MCF 10A (cell line): ENCODE data around the gene TLL2. TPM values are rescaled to one million over a fixed set of nuclear protein-coding genes. Genes with fewer than 3 reads are reported as not detected.
A peak's percentile ranks its signal among the peaks of the same experiment; 100 is the strongest.

Experiments used
- BruUV-seq: library from RNA; stranded (reverse); fragments of 400-500 nt; replicated peaks from 2 replicates; lab custom pipeline; 2021; lab: Mats Ljungman, UMichigan
- CTCF ChIA-PET: fragments of 300-600 bp; sonication (Branson Sonifier 250); formaldehyde crosslinking; extraction: SDS; loops from one replicate; lab custom pipeline; 2021; ENCODE audit warnings: antibody characterized with exemption, inconsistent platforms; lab: Yijun Ruan, JAX
- POLR2A ChIA-PET: fragments of 300-600, 350-650 bp; sonication (Branson Sonifier 250); formaldehyde crosslinking; extraction: SDS; loops from one replicate; lab custom pipeline; 2020; ENCODE audit warnings: antibody characterized with exemption, inconsistent platforms; lab: Yijun Ruan, JAX
- DNase-seq: peaks from one replicate; pipeline ENCODE4 v3.0.0-alpha.2; 2018; ENCODE audit not compliant: unreplicated experiment
- H3K27ac Mint-ChIP-seq: one replicate; pipeline ENCODE4 v1.8.0; 2022; ENCODE audit warnings: mild to moderate bottlenecking, low read depth, mixed read lengths; ENCODE audit not compliant: unreplicated experiment
- H3K27me3 Mint-ChIP-seq: one replicate; pipeline ENCODE4 v1.8.0; 2022; ENCODE audit warnings: mixed read lengths; ENCODE audit not compliant: insufficient read depth, unreplicated experiment
- H3K36me3 Mint-ChIP-seq: one replicate; pipeline ENCODE4 v1.8.0; 2022; ENCODE audit warnings: mild to moderate bottlenecking, moderate library complexity, mixed read lengths; ENCODE audit not compliant: insufficient read depth, unreplicated experiment
- H3K4me1 Mint-ChIP-seq: one replicate; pipeline ENCODE4 v1.8.0; 2022; ENCODE audit warnings: mixed read lengths; ENCODE audit not compliant: insufficient read depth, unreplicated experiment
- H3K4me3 Mint-ChIP-seq: one replicate; pipeline ENCODE4 v1.8.0; 2022; ENCODE audit warnings: mild to moderate bottlenecking, moderate library complexity, mixed read lengths; ENCODE audit not compliant: unreplicated experiment
- H3K9me3 Mint-ChIP-seq: one replicate; pipeline ENCODE4 v1.8.0; 2022; ENCODE audit warnings: mixed read lengths; ENCODE audit not compliant: unreplicated experiment
- CTCF ChIP-seq: fragments of 200-600 bp; IDR thresholded peaks from one replicate; pipeline ENCODE4 v1.8.0; 2022; ENCODE audit warnings: antibody characterized with exemption, mild to moderate bottlenecking; ENCODE audit not compliant: unreplicated experiment
- intact Hi-C: fragments of 100-400 bp; cut with micrococcal nuclease; formaldehyde crosslinking; loops from 2 replicates; pipeline ENCODE4 v1.14.1; 2022
- total RNA-seq: library from RNA; stranded (reverse); gene quantifications from 2 replicates; pipeline ENCODE4 v1.2.3, GENCODE V29; 2022

TLL2 gene
- total RNA-seq, 1 experiment from 2014 or later, result not detected

DNA sequence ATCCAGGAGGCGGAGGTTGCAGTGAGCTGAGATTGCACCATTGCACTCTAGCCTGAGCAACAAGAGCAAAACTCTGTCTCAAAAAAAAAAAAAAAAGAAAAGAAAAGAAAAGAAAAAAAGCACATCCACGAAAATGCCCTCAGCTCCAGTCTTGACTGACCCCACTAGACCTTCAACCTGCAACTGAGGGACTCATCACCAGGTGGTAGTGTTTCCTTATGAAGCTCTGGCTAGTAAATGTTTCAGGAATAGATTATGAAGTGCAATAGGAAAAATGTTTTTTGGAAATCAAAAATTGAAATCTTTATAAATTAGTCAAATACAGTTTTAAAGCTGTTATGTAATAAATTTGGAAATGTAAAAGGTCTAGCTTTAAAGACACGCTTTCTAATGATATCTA is 22.4 kb downstream of the TLL2 start:
- POLR2A ChIA-PET, result interaction anchor here (0.7 to 1.0 kb wide), 2 partner anchors 22 kb away, joined by 3 read pairs; no protein-coding TSS in a partner anchor
- peak; percentile 11 for TF ChIP-seq CTCF
- no peak overlapping the region for H3K27ac Mint-ChIP-seq
- peaks cover 50% of the 10 kb centered on the region for H3K27me3 Mint-ChIP-seq
- H3K4me3 Mint-ChIP-seq, result no peak overlapping the region
- no TSS peak for BruUV-seq
- CTCF ChIA-PET, result interaction anchor here (0.6 to 3.3 kb wide), 13 partner anchors 10 to 806 kb away, joined by 3 to 31 read pairs (median 4); partner anchors contain the start of gene TLL2
- DNase-seq, result peak; percentile 41
- no peaks in the 10 kb centered on the region for H3K4me1 Mint-ChIP-seq
- no peaks in the 10 kb centered on the region for H3K36me3 Mint-ChIP-seq
- H3K9me3 Mint-ChIP-seq, result no peaks in the 10 kb centered on the region
- intact Hi-C loops, result no loop called here

DNA sequence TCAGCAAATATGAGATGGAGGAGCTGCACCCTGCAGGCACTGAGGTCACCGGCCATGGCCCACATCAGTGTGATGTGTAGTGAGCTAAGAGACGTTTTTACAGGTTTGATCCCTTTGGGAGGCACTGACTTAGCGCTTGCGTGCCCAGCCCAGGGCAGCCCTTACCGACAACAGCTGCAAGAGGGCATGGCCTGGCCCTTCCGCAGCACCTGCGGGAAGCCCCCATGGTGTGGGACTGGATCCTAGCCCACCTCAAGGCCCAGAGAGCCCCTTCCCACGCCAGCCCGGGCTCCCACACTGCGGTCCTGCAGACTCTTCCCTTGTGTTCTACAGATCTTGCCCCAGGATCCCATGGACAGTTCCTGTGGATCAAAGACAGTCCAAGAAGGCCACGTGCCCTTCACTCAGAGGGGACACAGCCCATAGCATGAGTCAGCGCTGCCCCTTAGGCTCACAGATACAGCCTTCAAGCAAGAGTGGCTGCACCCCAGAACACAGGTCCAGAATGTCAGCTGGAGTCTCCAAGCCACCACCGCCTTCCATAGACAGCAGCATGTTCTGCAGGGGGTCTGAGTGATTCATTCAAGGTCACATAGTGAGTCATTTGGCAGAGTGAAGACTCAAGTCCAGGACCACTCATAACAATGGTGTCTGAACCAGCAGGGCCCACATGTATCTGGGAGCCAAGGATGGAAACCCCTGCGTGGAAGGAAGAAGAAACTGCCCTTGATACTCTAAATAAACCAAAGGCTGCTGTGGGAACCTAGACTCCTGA is 25.4 kb downstream of the TLL2 start:
- intact Hi-C loops, result no loop called here
- Mint-ChIP-seq H3K36me3 (no peaks in the 10 kb centered on the region), H3K27ac (no peak overlapping the region), H3K4me3 (no peak overlapping the region), H3K9me3 (no peaks in the 10 kb centered on the region), H3K4me1 (no peaks in the 10 kb centered on the region), H3K27me3 (peaks cover 47% of the 10 kb centered on the region)
- POLR2A ChIA-PET, result interaction anchor here (0.5 kb wide), 1 partner anchor 10 kb away, joined by 3 read pairs; no protein-coding TSS in a partner anchor
- CTCF ChIA-PET, result interaction anchor here (1.2 to 3.3 kb wide), 2 partner anchors 22 to 93 kb away, joined by 5 to 31 read pairs; no protein-coding TSS in a partner anchor
- no peak for TF ChIP-seq CTCF
- DNase-seq, result no peak
- no TSS peak for BruUV-seq

DNA sequence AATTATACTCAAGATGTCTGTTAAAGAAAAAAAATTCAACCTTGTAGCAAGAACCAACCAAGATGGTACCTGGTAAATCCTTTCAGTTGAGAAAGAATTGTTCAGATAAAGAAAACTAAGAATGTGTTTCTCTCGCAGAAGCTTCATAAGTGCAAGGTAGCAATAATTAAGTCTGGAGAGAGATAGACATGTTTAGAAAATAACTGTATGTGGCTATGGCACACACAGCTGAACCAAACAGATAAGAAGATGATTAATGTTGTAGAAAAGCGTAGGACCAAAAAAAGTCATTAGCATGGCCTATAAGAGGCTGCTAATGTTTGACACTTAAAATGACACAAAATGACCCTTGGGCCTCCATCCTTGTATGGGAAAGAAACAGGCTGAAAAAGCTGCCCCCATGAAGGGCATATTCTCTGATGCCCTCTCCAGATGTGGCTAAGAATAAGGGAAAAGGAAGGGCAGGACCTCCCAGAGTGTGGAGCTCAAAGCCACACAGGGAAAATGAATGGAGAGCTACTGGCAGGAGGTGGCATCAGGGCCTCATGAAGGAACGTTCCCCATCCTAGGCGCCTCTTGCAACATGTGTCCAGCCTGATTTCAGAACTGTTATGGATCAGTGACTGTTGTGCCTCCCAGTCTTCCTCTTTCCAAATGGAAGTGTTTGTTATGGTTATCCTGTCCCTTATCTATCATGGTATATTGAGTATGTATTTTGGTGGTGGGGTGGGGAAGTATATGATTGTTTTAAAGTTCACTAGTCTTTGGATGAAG is 30.7 kb downstream of the TLL2 start:
- no peak overlapping the region for H3K4me3 Mint-ChIP-seq
- no peak for TF ChIP-seq CTCF
- H3K9me3 Mint-ChIP-seq, result no peaks in the 10 kb centered on the region
- no peaks in the 10 kb centered on the region for H3K36me3 Mint-ChIP-seq
- POLR2A ChIA-PET, result no interaction called here
- intact Hi-C loops, result no loop called here
- peaks cover 33% of the 10 kb centered on the region for H3K27me3 Mint-ChIP-seq
- H3K4me1 Mint-ChIP-seq, result no peaks in the 10 kb centered on the region
- no peak overlapping the region for H3K27ac Mint-ChIP-seq
- BruUV-seq, result no TSS peak
- CTCF ChIA-PET, result interaction anchor here (0.7 kb wide), 1 partner anchor 16 kb away, joined by 3 read pairs; no protein-coding TSS in a partner anchor
- DNase-seq, result no peak

- CTCF ChIA-PET, result no interaction called here
- peaks cover 51% of the 10 kb centered on the region for H3K27me3 Mint-ChIP-seq
- BruUV-seq, result no TSS peak
Observed at GRCh38 chr10:96478355-96478754, 35.4 kb downstream of the TLL2 start.

More at GRCh38 chr10:96478355-96478754, 35.4 kb downstream of the TLL2 start:
- DNase-seq, result peak; percentile 14
- H3K4me3 Mint-ChIP-seq, result no peak overlapping the region
- no peaks in the 10 kb centered on the region for H3K36me3 Mint-ChIP-seq
- intact Hi-C loops, result no loop called here
- no peak for TF ChIP-seq CTCF
- POLR2A ChIA-PET, result no interaction called here
- no peaks in the 10 kb centered on the region for H3K4me1 Mint-ChIP-seq
- H3K27ac Mint-ChIP-seq, result no peak overlapping the region
- H3K9me3 Mint-ChIP-seq, result no peaks in the 10 kb centered on the region
